SH-SY5Y (cell line): Measurements from ENCODE around the gene GPR87.

Experiments
- GATA2 ChIP-seq: IDR thresholded peaks from 2 replicates; pipeline ENCODE4 v1.6.1; 2011; ENCODE audit warnings: mild to moderate bottlenecking, low read depth, low read length
- GATA3 ChIP-seq: IDR thresholded peaks from 2 replicates; pipeline ENCODE4 v1.6.1; 2011; ENCODE audit warnings: low read depth, mild to moderate bottlenecking, low read length, moderate library complexity

- TF ChIP-seq GATA3 (no peak), GATA2 (no peak)
These were observed 15.1 kb upstream of the GPR87 start for GRCh38 chr3:151331696-151332095.
